Upper lobe of right lung (tissue), 1 donor: ENCODE data around the gene MAP3K5. TPM values are rescaled to one million over a fixed set of nuclear protein-coding genes. Genes with fewer than 3 reads are reported as not detected.

ENCODE experiments used
- ATAC-seq: fragments of 200-7000 bp; cut with Tn5 transposase; one replicate; pipeline ENCODE4 v1.9.1; 2020; ENCODE audit warnings: mild to moderate bottlenecking, moderate library complexity
- DNase-seq: peaks from one replicate; pipeline ENCODE4 v3.0.0-alpha.2; 2020
- H3K27ac ChIP-seq: fragments of 200-600 bp; one replicate; pipeline ENCODE4 v1.8.0; 2022
- H3K27me3 ChIP-seq: fragments of 200-600 bp; one replicate; pipeline ENCODE4 v1.8.0; 2022; ENCODE audit warnings: mild to moderate bottlenecking
- H3K36me3 ChIP-seq: fragments of 200-600 bp; one replicate; pipeline ENCODE4 v1.8.0; 2022
- H3K4me1 ChIP-seq: fragments of 200-600 bp; one replicate; pipeline ENCODE4 v1.8.0; 2022
- H3K4me3 ChIP-seq: fragments of 200-600 bp; one replicate; pipeline ENCODE4 v1.8.0; 2022; ENCODE audit warnings: mild to moderate bottlenecking
- H3K9me3 ChIP-seq: fragments of 200-600 bp; one replicate; pipeline ENCODE4 v1.8.0; 2022
- CTCF ChIP-seq: fragments of 200-600 bp; IDR thresholded peaks from one replicate; pipeline ENCODE4 v1.8.0; 2022; ENCODE audit warnings: antibody characterized with exemption
- intact Hi-C: fragments of 100-400 bp; cut with DNase I; formaldehyde crosslinking; loops from one replicate; pipeline ENCODE4 v1.11.0; 2022
- total RNA-seq: library from RNA; stranded (reverse); fragmentation: NEBNext Ultra II Directional; extraction: Animal tissue kit (Norgen Biotek cat#: 25700); gene quantifications from one replicate; pipeline ENCODE4 v1.2.1, GENCODE V29; 2021
- donor health status: DM: no; HTN: yes; CAD: no; lungs with severe emphysema.

Gene MAP3K5
- total RNA-seq, 1 donor from 2014 or later = 32.5 TPM

- DNase-seq = no peak
- no peak overlapping the region for H3K4me3 ChIP-seq
- peaks cover 37% of the 10 kb centered on the region for H3K4me1 ChIP-seq
- ATAC-seq = no peak
- H3K9me3 ChIP-seq = no peaks in the 10 kb centered on the region
- intact Hi-C loops = no loop called here
- peak overlapping the region; percentile 75 for H3K27ac ChIP-seq
- no peaks in the 10 kb centered on the region for H3K27me3 ChIP-seq
- TF ChIP-seq CTCF = no peak
- no peaks in the 10 kb centered on the region for H3K36me3 ChIP-seq
These were observed 52.8 kb downstream of the MAP3K5 start for GRCh38 chr6:136739501-136739900.

- no peaks in the 10 kb centered on the region for H3K27me3 ChIP-seq
- no peaks in the 10 kb centered on the region for H3K36me3 ChIP-seq
- TF ChIP-seq CTCF = no peak
- intact Hi-C loops = no loop called here
- no peak overlapping the region for H3K4me3 ChIP-seq
- peak overlapping the region; percentile 75 for H3K27ac ChIP-seq
- no peaks in the 10 kb centered on the region for H3K9me3 ChIP-seq
- ATAC-seq (peak; percentile 17), DNase-seq (no peak)
- H3K4me1 ChIP-seq = peaks cover 37% of the 10 kb centered on the region
These were observed 53.2 kb downstream of the MAP3K5 start for GRCh38 chr6:136739071-136739470.

DNA sequence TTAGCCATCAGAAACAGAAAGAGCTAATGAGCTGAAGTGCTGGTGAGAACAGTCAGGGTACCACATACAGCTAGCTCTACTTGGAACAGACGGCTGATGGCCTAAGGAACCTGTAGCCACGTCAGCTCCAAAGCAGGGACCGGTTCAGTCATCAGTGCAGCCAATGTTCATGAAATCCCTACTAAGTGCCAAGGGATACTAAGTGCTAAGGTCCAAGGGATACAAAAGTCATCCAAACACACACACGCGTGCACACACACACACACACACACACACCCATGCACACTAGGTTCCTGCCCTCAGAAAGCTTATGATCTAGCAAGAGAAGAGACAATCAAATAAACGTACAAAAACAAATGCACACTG lies 53.6 kb downstream of the MAP3K5 start:
- H3K4me1 ChIP-seq = peaks cover 37% of the 10 kb centered on the region
- H3K9me3 ChIP-seq = no peaks in the 10 kb centered on the region
- H3K27me3 ChIP-seq = no peaks in the 10 kb centered on the region
- no peak for ATAC-seq
- H3K36me3 ChIP-seq = no peaks in the 10 kb centered on the region
- H3K4me3 ChIP-seq = no peak overlapping the region
- no peak for DNase-seq
- no peak for TF ChIP-seq CTCF
- peak overlapping the region; percentile 75 for H3K27ac ChIP-seq
- intact Hi-C loops = no loop called here

GRCh38 chr6:136737871-136738691 lies 54.2 kb downstream of the MAP3K5 start:
- Histone ChIP-seq H3K4me3 (peak overlapping the region; percentile 11), H3K36me3 (no peaks in the 10 kb centered on the region), H3K27ac (peak overlapping the region; percentile 75), H3K9me3 (no peaks in the 10 kb centered on the region), H3K27me3 (no peaks in the 10 kb centered on the region), H3K4me1 (peaks cover 37% of the 10 kb centered on the region)
- TF ChIP-seq CTCF = no peak
- intact Hi-C loops = no loop called here
- DNase-seq = no peak
- peak; percentile 58 for ATAC-seq

DNA sequence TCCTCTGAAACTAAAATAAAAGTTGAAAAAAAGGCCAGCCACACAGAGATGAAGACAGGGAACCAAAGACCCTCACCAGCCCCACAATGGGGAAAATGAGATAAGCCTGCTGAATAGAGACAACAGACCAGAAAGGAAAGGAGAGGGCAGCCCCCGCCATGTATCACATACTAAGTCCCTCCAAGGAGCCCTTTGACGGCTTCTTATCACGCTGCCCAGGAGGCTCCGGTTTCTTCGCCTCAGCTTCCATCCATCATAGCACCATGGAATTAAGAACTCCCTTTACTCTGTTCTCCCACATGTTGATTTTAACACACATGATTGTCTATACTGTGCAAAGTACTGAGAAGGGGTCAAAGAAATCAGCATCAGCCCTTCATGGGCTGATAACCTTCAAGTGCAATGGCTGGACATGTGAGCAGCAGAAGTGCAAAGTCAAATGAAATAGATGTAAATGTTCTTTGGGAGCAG lies 54.9 kb downstream of the MAP3K5 start:
- intact Hi-C loops = no loop called here
- Histone ChIP-seq H3K27ac (peak overlapping the region; percentile 75), H3K27me3 (no peaks in the 10 kb centered on the region), H3K4me1 (peaks cover 37% of the 10 kb centered on the region), H3K36me3 (no peaks in the 10 kb centered on the region), H3K9me3 (no peaks in the 10 kb centered on the region), H3K4me3 (no peak overlapping the region)
- ATAC-seq (no peak), DNase-seq (no peak)
- TF ChIP-seq CTCF = no peak
